SK-N-MC (cell line): ENCODE measurements around the gene TMEM37.

Experiments used
- DNase-seq: peaks from one replicate; pipeline ENCODE4 v3.0.0-alpha.2; 2011; ENCODE audit warnings: low read depth, low spot score
- H3K27ac ChIP-seq: fragments of 200-600 bp; sonication (generic); 2 replicates; pipeline ENCODE4 v1.5.1; 2016; ENCODE audit warnings: mixed run types
- H3K36me3 ChIP-seq: fragments of 200-600 bp; sonication (generic); 2 replicates; pipeline ENCODE4 v1.6.1; 2017; ENCODE audit warnings: antibody characterized with exemption, low read length, mixed read lengths; ENCODE audit not compliant: insufficient read depth
- H3K4me3 ChIP-seq: fragments of 200-600 bp; sonication (generic); 2 replicates; pipeline ENCODE4 v1.5.1; 2016
- H3K9ac ChIP-seq: fragments of 200-600 bp; sonication (generic); 2 replicates; pipeline ENCODE4 v1.8.0; 2017; ENCODE audit warnings: mixed run types, mixed read lengths; ENCODE audit not compliant: insufficient read length
- H3K9me3 ChIP-seq: fragments of 200-600 bp; sonication (generic); 2 replicates; pipeline ENCODE4 v1.6.1; 2017; ENCODE audit warnings: low read depth, mild to moderate bottlenecking, antibody characterized with exemption, low read length, moderate library complexity, mixed read lengths
- EZH2 ChIP-seq: fragments of 200-600 bp; sonication (generic); IDR thresholded peaks from one replicate; pipeline ENCODE4 v1.6.1; 2017; ENCODE audit warnings: antibody characterized with exemption
- FOXP2 ChIP-seq: optimal IDR thresholded peaks from 2 replicates; pipeline ENCODE3; 2011; ENCODE audit warnings: mild to moderate bottlenecking, moderate library complexity; ENCODE audit not compliant: insufficient read depth; ENCODE audit errors: extremely low read length, control extremely low read depth
- POLR2AphosphoS5 ChIP-seq: IDR thresholded peaks from 2 replicates; pipeline ENCODE4 v1.6.1; 2012; ENCODE audit warnings: mild to moderate bottlenecking, low read depth, low read length, borderline replicate concordance

TMEM37 gene

GRCh38 chr2:119431155-119431975, at the start of gene TMEM37:
Gene TMEM37, plus strand, starts transcription at chr2:119431854. Its CDS starts 50 bp downstream, at chr2:119431904.
- H3K9ac ChIP-seq, result peak within 1 kb of the TSS; percentile 53
- DNase-seq, result peak; percentile 24

GRCh38 chr2:119383410-119384140, 48.1 kb upstream of the TMEM37 start:
- no peaks in the 10 kb centered on the region for H3K9me3 ChIP-seq
- H3K36me3 ChIP-seq, result no peaks in the 10 kb centered on the region
- no peak overlapping the region for H3K27ac ChIP-seq
- no peak overlapping the region for H3K4me3 ChIP-seq
- TF ChIP-seq EZH2 (no peak), FOXP2 (no peak), POLR2AphosphoS5 (no peak)
- no peak for DNase-seq
- no peak overlapping the region for H3K9ac ChIP-seq

More at GRCh38 chr2:119431155-119431975, at the start of gene TMEM37:
- Histone ChIP-seq H3K4me3 (peak within 1 kb of the TSS; percentile 79), H3K9me3 (no peaks in the 10 kb centered on the region), H3K36me3 (no peaks in the 10 kb centered on the region), H3K27ac (peak within 1 kb of the TSS; percentile 70)
- TF ChIP-seq FOXP2 (no peak), POLR2AphosphoS5 (peak; percentile 22; the same call in 1 of the 2 replicates)

- Histone ChIP-seq H3K4me3 (no peak overlapping the region), H3K36me3 (no peaks in the 10 kb centered on the region), H3K9ac (no peak overlapping the region), H3K9me3 (no peaks in the 10 kb centered on the region), H3K27ac (no peak overlapping the region)
- no peak for DNase-seq
- TF ChIP-seq POLR2AphosphoS5 (no peak), FOXP2 (no peak), EZH2 (no peak)
These were observed 46.7 kb upstream of the TMEM37 start for GRCh38 chr2:119384971-119385370.

GRCh38 chr2:119385466-119385865, 46.2 kb upstream of the TMEM37 start:
- no peak for DNase-seq
- no peak for TF ChIP-seq POLR2AphosphoS5
- no peak for TF ChIP-seq FOXP2
- TF ChIP-seq EZH2, result no peak
- H3K4me3 ChIP-seq, result no peak overlapping the region
- no peak overlapping the region for H3K9ac ChIP-seq
- H3K27ac ChIP-seq, result no peak overlapping the region
- H3K9me3 ChIP-seq, result no peaks in the 10 kb centered on the region
- H3K36me3 ChIP-seq, result no peaks in the 10 kb centered on the region

- Histone ChIP-seq H3K27ac (peak overlapping the region; percentile 97), H3K4me3 (peak overlapping the region; percentile 57), H3K36me3 (no peaks in the 10 kb centered on the region), H3K9ac (peak overlapping the region; percentile 46), H3K9me3 (no peaks in the 10 kb centered on the region)
- peak; percentile 97 for DNase-seq
- TF ChIP-seq POLR2AphosphoS5, result peak; percentile 65; the same call in 1 of the 2 replicates
- TF ChIP-seq FOXP2, result peak; percentile 25
- no peak for TF ChIP-seq EZH2
These were observed 44.1 kb upstream of the TMEM37 start for GRCh38 chr2:119387381-119388129.

- Histone ChIP-seq H3K9me3 (no peaks in the 10 kb centered on the region), H3K27ac (peak overlapping the region; percentile 97), H3K36me3 (no peaks in the 10 kb centered on the region), H3K9ac (peak overlapping the region; percentile 17), H3K4me3 (peak overlapping the region; percentile 65)
- TF ChIP-seq POLR2AphosphoS5 (peak; percentile 20; the same call in 1 of the 2 replicates), FOXP2 (no peak)
- DNase-seq, result no peak
These were observed 41.9 kb upstream of the TMEM37 start for GRCh38 chr2:119389615-119390306.

GRCh38 chr2:119393971-119394748, 37.5 kb upstream of the TMEM37 start:
- no peak overlapping the region for H3K9ac ChIP-seq
- no peak for DNase-seq
- H3K36me3 ChIP-seq, result no peaks in the 10 kb centered on the region
- 0 out of 2 replicates have a peak overlapping the region, but pooled peaks have one; percentile 31 for H3K27ac ChIP-seq
- TF ChIP-seq POLR2AphosphoS5, result no peak
- no peak for TF ChIP-seq FOXP2
- TF ChIP-seq EZH2, result no peak
- no peaks in the 10 kb centered on the region for H3K9me3 ChIP-seq
- no peak overlapping the region for H3K4me3 ChIP-seq
